CD4-positive, alpha-beta memory T cell (primary cell): Measurements from ENCODE around the gene TNPO1. TPM values are rescaled to one million over a fixed set of nuclear protein-coding genes. Genes with fewer than 3 reads are reported as not detected.

Experiments
- CTCF ChIA-PET: fragments of 350-600 bp; sonication (Branson Sonifier 250); formaldehyde crosslinking; loops from one replicate; lab custom pipeline; 2021; ENCODE audit warnings: inconsistent platforms; ENCODE audit not compliant: partially characterized antibody; lab: Charles Lee
- POLR2A ChIA-PET: fragments of 350-600 bp; sonication (Branson Sonifier 250); formaldehyde crosslinking; loops from one replicate; lab custom pipeline; 2021; ENCODE audit not compliant: partially characterized antibody; lab: Charles Lee
- DNase-seq, 5 donors: peaks; one replicate each; pipeline versions ENCODE4 v3.0.0 to v3.0.0-alpha.2; 2020 to 2022; ENCODE audit warnings: mixed read lengths in 1 of 5
- H3K27ac ChIP-seq: one replicate; pipeline ENCODE4 v1.7.0; 2013; ENCODE audit warnings: low read depth, low read length
- H3K27me3 ChIP-seq: 2 replicates; pipeline ENCODE4 v1.7.0; 2013; ENCODE audit warnings: mild to moderate bottlenecking, low read length, moderate library complexity; ENCODE audit not compliant: insufficient read depth
- H3K36me3 ChIP-seq: 2 replicates; pipeline ENCODE4 v1.7.0; 2013; ENCODE audit warnings: mild to moderate bottlenecking, low read length, moderate library complexity; ENCODE audit not compliant: insufficient read depth
- H3K4me1 ChIP-seq: 2 replicates; pipeline ENCODE4 v1.7.0; 2013; ENCODE audit warnings: mild to moderate bottlenecking, low read length, moderate library complexity; ENCODE audit not compliant: insufficient read depth
- H3K4me3 ChIP-seq, 2 donors: one replicate each; pipeline ENCODE4 v1.7.0; 2013; ENCODE audit warnings: low read length in 2 of 2, mild to moderate bottlenecking in 1 of 2
- H3K9me3 ChIP-seq, 2 donors: one replicate each; pipeline ENCODE4 v1.7.0; 2013; ENCODE audit warnings: low read length in 2 of 2, control low read depth in 1 of 2; ENCODE audit not compliant: control insufficient read depth in 1 of 2
- H3K27ac Mint-ChIP-seq, 7 donors: one replicate each; pipeline ENCODE4 v1.8.0; 2020 to 2021; ENCODE audit warnings: mixed read lengths in 7 of 7, mild to moderate bottlenecking in 6 of 7, inconsistent platforms in 3 of 7, moderate library complexity in 3 of 7
- H3K27me3 Mint-ChIP-seq, 2 donors: one replicate each; pipeline ENCODE4 v1.8.0; 2020 to 2021; ENCODE audit warnings: mixed read lengths in 2 of 2
- H3K36me3 Mint-ChIP-seq, 2 donors: one replicate each; pipeline ENCODE4 v1.8.0; 2020 to 2021; ENCODE audit warnings: mixed read lengths in 2 of 2, inconsistent platforms in 1 of 2, mild to moderate bottlenecking in 1 of 2
- H3K4me1 Mint-ChIP-seq, 4 donors: one replicate each; pipeline ENCODE4 v1.8.0; 2020 to 2021; ENCODE audit warnings: mixed read lengths in 4 of 4, mild to moderate bottlenecking in 1 of 4
- H3K4me3 Mint-ChIP-seq, 8 donors: one replicate each; pipeline ENCODE4 v1.8.0; 2020 to 2021; ENCODE audit warnings: mixed read lengths in 8 of 8, mild to moderate bottlenecking in 7 of 8, moderate library complexity in 6 of 8, inconsistent platforms in 3 of 8
- H3K9me3 Mint-ChIP-seq, 8 donors: one replicate each; pipeline ENCODE4 v1.8.0; 2020 to 2021; ENCODE audit warnings: mixed read lengths in 8 of 8, mild to moderate bottlenecking in 5 of 8, inconsistent platforms in 3 of 8, moderate library complexity in 1 of 8
- intact Hi-C: fragments of 100-400 bp; cut with micrococcal nuclease; formaldehyde crosslinking; loops from one replicate; pipeline ENCODE4 v1.15.1; 2023
- polyA plus RNA-seq, 2 donors: library from polyadenylated mRNA; unstranded; fragments of 300-500 nt; fragmentation: Illumina TruSeq; gene quantifications; one replicate each; pipeline ENCODE4 v1.2.3, GENCODE V29; 2021
- total RNA-seq, 2 experiments: library from RNA; stranded (reverse); gene quantifications; one replicate each; pipeline ENCODE4 v1.2.3, GENCODE V29; 2021

TNPO1 gene
- 10 to 100 TPM; 86.2 to 86.4 TPM for total RNA-seq
- polyA plus RNA-seq = 10 to 100 TPM; 46.6 to 47.5 TPM

DNA sequence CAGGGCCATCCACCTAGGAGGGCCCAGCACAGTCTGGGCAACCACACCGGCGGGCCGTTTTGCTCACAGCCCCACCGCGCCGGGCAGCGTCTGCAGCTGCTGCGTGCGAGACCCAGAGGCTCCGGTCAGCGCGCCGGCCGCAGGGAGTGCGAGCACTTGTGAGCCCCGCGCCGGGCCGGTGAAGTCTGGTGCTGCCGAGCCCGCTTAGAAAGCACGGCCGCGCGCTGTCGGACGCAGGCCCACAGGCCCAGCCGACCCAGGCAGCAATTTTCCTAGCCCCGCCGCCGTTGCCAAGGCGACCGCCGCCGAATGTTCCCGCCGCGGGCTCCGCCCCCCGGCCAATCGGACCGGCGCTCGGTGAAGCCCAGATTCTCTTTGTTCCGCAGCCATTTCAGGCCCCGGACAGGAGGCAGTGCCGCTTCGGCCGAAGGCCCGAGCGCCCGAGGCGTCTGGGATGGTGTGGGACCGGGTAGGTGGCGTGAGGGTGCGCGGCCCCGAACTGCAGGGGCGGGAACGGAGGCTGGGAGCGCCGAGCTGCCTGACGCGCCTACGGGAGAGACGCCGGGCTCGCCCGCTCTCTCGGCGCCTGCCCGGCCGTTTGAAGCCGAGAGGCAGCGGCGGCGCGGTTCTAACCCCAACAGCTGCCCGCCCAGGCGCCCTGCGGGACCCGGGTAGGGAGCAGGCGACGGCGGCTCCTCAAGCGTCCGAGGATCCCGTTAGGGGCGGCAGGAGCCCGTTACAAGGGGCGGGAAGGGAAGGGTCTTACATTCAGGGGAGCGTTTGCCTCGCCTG is at the start of gene TNPO1:
Gene TNPO1 (plus strand): TSS at position 378 of the 792 bp plus-strand sequence. CDS start 77 bp downstream, at position 455.
- peak within 1 kb of the TSS; percentile 91 to 98 (median 94) for H3K4me3 Mint-ChIP-seq
- peak; percentile 86 to 90 (median 87) for DNase-seq
- H3K4me3 ChIP-seq = peak within 1 kb of the TSS; percentile 69 to 74
- H3K36me3 ChIP-seq = no peaks in the 10 kb centered on the region
- H3K27me3 Mint-ChIP-seq = peaks cover 6 to 8% of the 10 kb centered on the region in 2 donors
- H3K27me3 ChIP-seq = no peaks in the 10 kb centered on the region
- peak within 1 kb of the TSS; percentile 86 for H3K27ac ChIP-seq
- H3K27ac Mint-ChIP-seq = peak within 1 kb of the TSS; percentile 95 to 98 (median 96)
- peaks cover 26% of the 10 kb centered on the region for H3K4me1 ChIP-seq
- ChIA-PET CTCF (interaction anchor here (1.3 to 5.5 kb wide), 6 partner anchors 10 to 206 kb away, joined by 3 to 99 read pairs (median 12); no protein-coding TSS in a partner anchor), POLR2A (interaction anchor here (0.6 to 4.4 kb wide), 11 partner anchors 10 to 749 kb away, joined by 3 to 54 read pairs (median 3); partner anchors contain the start of genes ANKRA2, BTF3 and UTP15)
- H3K36me3 Mint-ChIP-seq = peaks cover 0 to 4% of the 10 kb centered on the region in 2 donors
- H3K9me3 ChIP-seq = no peaks in the 10 kb centered on the region
- no peaks in the 10 kb centered on the region for H3K9me3 Mint-ChIP-seq
- H3K4me1 Mint-ChIP-seq = peaks cover 11 to 31% (median 15%) of the 10 kb centered on the region in 4 donors
- intact Hi-C loops = loop anchor here (1.0 to 5.0 kb wide), 3 partner anchors 32 to 509 kb away; partner anchors contain the start of genes MRPS27 and PTCD2

GRCh38 chr5:72767289-72768010 is 49.0 kb upstream of the TNPO1 start:
- POLR2A ChIA-PET = no interaction called here
- CTCF ChIA-PET = no interaction called here
- H3K4me1 Mint-ChIP-seq = no peaks in the 10 kb centered on the region

GRCh38 chr5:72770266-72770665 is 46.2 kb upstream of the TNPO1 start:
- H3K4me3 Mint-ChIP-seq = no peak overlapping the region
- H3K27me3 Mint-ChIP-seq = peaks cover 3% of the 10 kb centered on the region in 2 donors
- Histone ChIP-seq H3K4me1 (no peaks in the 10 kb centered on the region), H3K27ac (no peak overlapping the region), H3K9me3 (no peaks in the 10 kb centered on the region), H3K27me3 (no peaks in the 10 kb centered on the region), H3K36me3 (no peaks in the 10 kb centered on the region), H3K4me3 (no peak overlapping the region)
- H3K27ac Mint-ChIP-seq = no peak overlapping the region
- H3K9me3 Mint-ChIP-seq = peaks cover 0 to 10% (median 3%) of the 10 kb centered on the region in 8 donors
- intact Hi-C loops = no loop called here
- ChIA-PET CTCF (no interaction called here), POLR2A (no interaction called here)
- no peak for DNase-seq
- no peaks in the 10 kb centered on the region for H3K36me3 Mint-ChIP-seq
- H3K4me1 Mint-ChIP-seq = no peaks in the 10 kb centered on the region

More at GRCh38 chr5:72767289-72768010, 49.0 kb upstream of the TNPO1 start:
- Histone ChIP-seq H3K27ac (no peak overlapping the region), H3K9me3 (no peaks in the 10 kb centered on the region), H3K4me1 (no peaks in the 10 kb centered on the region), H3K4me3 (no peak overlapping the region), H3K27me3 (no peaks in the 10 kb centered on the region), H3K36me3 (no peaks in the 10 kb centered on the region)
- Mint-ChIP-seq H3K27ac (no peak overlapping the region), H3K4me3 (no peak overlapping the region), H3K36me3 (no peaks in the 10 kb centered on the region), H3K9me3 (peaks cover 0 to 4% (median 2%) of the 10 kb centered on the region in 8 donors), H3K27me3 (peaks cover 3 to 5% of the 10 kb centered on the region in 2 donors)
- no peak for DNase-seq
- intact Hi-C loops = no loop called here

DNA sequence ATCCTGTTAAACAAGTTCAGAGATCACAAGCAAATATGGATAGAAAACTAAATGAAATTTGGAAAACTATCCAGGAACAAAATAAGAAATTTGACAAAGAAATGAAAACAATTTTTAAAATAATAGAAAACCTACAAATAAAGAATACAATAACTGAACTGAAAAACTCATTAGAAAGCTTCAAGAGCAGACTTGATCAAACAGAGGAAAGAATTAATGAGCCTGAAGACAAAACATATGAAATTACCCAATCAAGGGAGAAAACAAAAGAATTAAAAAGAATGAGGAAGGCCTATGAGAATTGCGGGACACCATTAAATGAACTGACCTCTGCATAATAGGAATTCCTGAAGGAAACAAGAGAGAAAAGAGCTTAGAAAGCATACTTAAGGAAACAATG is 39.8 kb upstream of the TNPO1 start:
- Histone ChIP-seq H3K36me3 (no peaks in the 10 kb centered on the region), H3K4me1 (no peaks in the 10 kb centered on the region), H3K9me3 (peaks cover 0 to 12% of the 10 kb centered on the region in 2 donors), H3K27ac (no peak overlapping the region), H3K27me3 (no peaks in the 10 kb centered on the region), H3K4me3 (no peak overlapping the region)
- H3K27me3 Mint-ChIP-seq = peaks cover 11 to 16% of the 10 kb centered on the region in 2 donors
- ChIA-PET POLR2A (no interaction called here), CTCF (no interaction called here)
- H3K27ac Mint-ChIP-seq = no peak overlapping the region
- H3K9me3 Mint-ChIP-seq = peaks cover 14 to 59% (median 43%) of the 10 kb centered on the region in 8 donors
- H3K4me3 Mint-ChIP-seq = no peak overlapping the region
- H3K36me3 Mint-ChIP-seq = peaks cover 0 to 3% of the 10 kb centered on the region in 2 donors
- DNase-seq = no peak
- intact Hi-C loops = no loop called here
- H3K4me1 Mint-ChIP-seq = no peaks in the 10 kb centered on the region

- POLR2A ChIA-PET = no interaction called here
- Histone ChIP-seq H3K27ac (no peak overlapping the region), H3K36me3 (no peaks in the 10 kb centered on the region), H3K4me1 (no peaks in the 10 kb centered on the region), H3K27me3 (no peaks in the 10 kb centered on the region), H3K4me3 (no peak overlapping the region), H3K9me3 (peaks cover 0 to 12% of the 10 kb centered on the region in 2 donors)
- no peak for DNase-seq
- Mint-ChIP-seq H3K36me3 (peaks cover 0 to 3% of the 10 kb centered on the region in 2 donors), H3K27me3 (peaks cover 11 to 16% of the 10 kb centered on the region in 2 donors), H3K9me3 (peaks cover 14 to 59% (median 43%) of the 10 kb centered on the region in 8 donors), H3K27ac (no peak overlapping the region), H3K4me1 (no peaks in the 10 kb centered on the region), H3K4me3 (no peak overlapping the region)
- CTCF ChIA-PET = no interaction called here
- intact Hi-C loops = no loop called here
Observed at GRCh38 chr5:72779520-72779919, 36.9 kb upstream of the TNPO1 start.

DNA sequence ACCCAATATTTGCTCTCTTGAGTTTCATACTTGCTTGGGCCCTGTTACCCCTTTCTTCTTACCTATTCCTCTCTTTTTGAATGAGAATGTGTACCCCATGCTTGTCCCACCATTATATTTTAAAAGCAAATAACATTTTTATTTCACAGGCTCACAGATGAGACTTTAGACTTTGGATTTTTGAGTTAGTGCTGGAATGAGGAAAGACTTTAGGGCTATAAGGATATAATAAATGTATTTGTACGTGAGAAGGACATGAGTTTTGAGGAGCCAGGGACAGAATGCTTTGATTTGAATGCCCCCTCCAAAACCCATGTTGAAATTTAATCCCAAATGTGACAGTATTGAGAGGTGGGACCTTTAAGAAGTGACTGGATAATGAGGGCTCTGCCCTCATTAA is 33.1 kb upstream of the TNPO1 start:
- no peaks in the 10 kb centered on the region for H3K4me1 Mint-ChIP-seq
- H3K36me3 Mint-ChIP-seq = peaks cover 0 to 3% of the 10 kb centered on the region in 2 donors
- no peak for DNase-seq
- H3K27ac Mint-ChIP-seq = no peak overlapping the region
- H3K4me3 ChIP-seq = no peak overlapping the region
- no peak overlapping the region for H3K27ac ChIP-seq
- peaks cover 7 to 21% (median 16%) of the 10 kb centered on the region in 8 donors for H3K9me3 Mint-ChIP-seq
- H3K4me3 Mint-ChIP-seq = no peak overlapping the region
- H3K36me3 ChIP-seq = no peaks in the 10 kb centered on the region
- no peaks in the 10 kb centered on the region for H3K4me1 ChIP-seq
- no peaks in the 10 kb centered on the region for H3K27me3 ChIP-seq
- peaks cover 0 to 5% of the 10 kb centered on the region in 2 donors for H3K9me3 ChIP-seq
- peaks cover 5 to 10% of the 10 kb centered on the region in 2 donors for H3K27me3 Mint-ChIP-seq
- POLR2A ChIA-PET = no interaction called here
- CTCF ChIA-PET = no interaction called here
- intact Hi-C loops = no loop called here

DNA sequence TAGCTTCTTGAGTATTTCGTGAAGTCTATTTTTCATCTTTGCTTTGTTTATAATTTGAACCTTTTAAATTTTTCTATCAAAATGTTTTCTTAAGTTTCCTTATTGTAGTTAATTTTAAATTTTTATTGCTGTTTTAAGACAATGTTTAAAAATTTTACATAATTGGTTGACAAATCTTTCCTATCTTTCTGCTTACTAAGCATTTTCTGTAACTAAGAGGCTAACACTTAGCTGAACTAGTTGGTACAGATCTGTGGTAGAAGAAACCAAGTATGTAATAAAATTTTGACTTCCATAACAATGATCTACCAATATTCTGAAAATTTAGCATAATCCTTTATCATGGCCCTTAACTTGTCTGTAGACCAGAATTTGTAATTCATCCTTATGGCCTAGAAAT is 32.3 kb upstream of the TNPO1 start:
- ChIA-PET CTCF (no interaction called here), POLR2A (no interaction called here)
- H3K4me1 ChIP-seq = no peaks in the 10 kb centered on the region
- Mint-ChIP-seq H3K4me3 (no peak overlapping the region), H3K4me1 (no peaks in the 10 kb centered on the region), H3K36me3 (peaks cover 0 to 2% of the 10 kb centered on the region in 2 donors), H3K27ac (no peak overlapping the region), H3K9me3 (peaks cover 6 to 14% (median 10%) of the 10 kb centered on the region in 8 donors), H3K27me3 (peaks cover 3 to 10% of the 10 kb centered on the region in 2 donors)
- H3K9me3 ChIP-seq = peaks cover 0 to 5% of the 10 kb centered on the region in 2 donors
- H3K27ac ChIP-seq = no peak overlapping the region
- no peak for DNase-seq
- H3K27me3 ChIP-seq = no peaks in the 10 kb centered on the region
- H3K36me3 ChIP-seq = no peaks in the 10 kb centered on the region
- intact Hi-C loops = no loop called here
- no peak overlapping the region for H3K4me3 ChIP-seq
